Ovary (tissue), 3 donors: Measurements from ENCODE around the gene NUP133.

Source experiments
- POLR2A ChIP-seq: fragments of 450-650 bp; IDR thresholded peaks from one replicate; pipeline ENCODE4 v1.6.1; 2017; ENCODE audit warnings: antibody characterized with exemption, mild to moderate bottlenecking, moderate library complexity
- TF ChIP-seq, protein P1 (sequence below), 3 donors: fragments of 450-650 bp in 2 of 3; fragments of 200-600 bp in 1 of 3; IDR thresholded peaks; one replicate each; pipeline versions ENCODE4 v1.5.1 to v1.8.0; 2016 to 2022; ENCODE audit warnings: antibody characterized with exemption in 3 of 3, mild to moderate bottlenecking in 1 of 3
- donor health status: DM: no; HTN: no; CAD: no.

DNA sequence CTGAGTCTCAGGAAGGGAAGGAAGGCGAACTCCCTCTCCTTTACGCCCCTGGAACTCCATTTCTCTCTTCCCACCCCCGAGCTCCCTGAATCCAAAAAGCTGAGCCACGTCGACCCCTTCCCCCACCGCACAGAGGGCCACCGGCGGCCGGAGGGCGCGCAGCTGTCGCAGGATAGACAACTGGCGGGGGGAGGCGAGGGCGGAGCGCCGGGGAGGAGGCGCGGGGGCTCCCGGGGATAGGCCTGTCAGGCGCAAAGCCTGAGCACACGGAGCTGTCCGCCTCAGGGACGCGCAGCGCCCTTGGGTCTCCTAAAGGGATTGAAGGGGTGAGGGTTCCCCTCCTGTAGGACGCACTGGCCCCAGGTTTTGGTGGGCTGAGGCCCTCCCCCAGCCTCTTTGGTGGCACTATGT, 73.5 kb downstream of the NUP133 start:
- TF ChIP-seq, protein P1, sequence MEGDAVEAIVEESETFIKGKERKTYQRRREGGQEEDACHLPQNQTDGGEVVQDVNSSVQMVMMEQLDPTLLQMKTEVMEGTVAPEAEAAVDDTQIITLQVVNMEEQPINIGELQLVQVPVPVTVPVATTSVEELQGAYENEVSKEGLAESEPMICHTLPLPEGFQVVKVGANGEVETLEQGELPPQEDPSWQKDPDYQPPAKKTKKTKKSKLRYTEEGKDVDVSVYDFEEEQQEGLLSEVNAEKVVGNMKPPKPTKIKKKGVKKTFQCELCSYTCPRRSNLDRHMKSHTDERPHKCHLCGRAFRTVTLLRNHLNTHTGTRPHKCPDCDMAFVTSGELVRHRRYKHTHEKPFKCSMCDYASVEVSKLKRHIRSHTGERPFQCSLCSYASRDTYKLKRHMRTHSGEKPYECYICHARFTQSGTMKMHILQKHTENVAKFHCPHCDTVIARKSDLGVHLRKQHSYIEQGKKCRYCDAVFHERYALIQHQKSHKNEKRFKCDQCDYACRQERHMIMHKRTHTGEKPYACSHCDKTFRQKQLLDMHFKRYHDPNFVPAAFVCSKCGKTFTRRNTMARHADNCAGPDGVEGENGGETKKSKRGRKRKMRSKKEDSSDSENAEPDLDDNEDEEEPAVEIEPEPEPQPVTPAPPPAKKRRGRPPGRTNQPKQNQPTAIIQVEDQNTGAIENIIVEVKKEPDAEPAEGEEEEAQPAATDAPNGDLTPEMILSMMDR (IDR thresholded peaks at IDR 0.05), result no peak
- TF ChIP-seq POLR2A, result no peak
